ENCODE data around the gene MYL7. TPM values are rescaled to one million over a fixed set of nuclear protein-coding genes. Genes with fewer than 3 reads are reported as not detected.

The MYL7 gene
- total and polyA plus RNA-seq, 2 of the 13 experiments (the other 11 are each of a cell fraction or from before 2014, with no cell fraction given) = 1.8 TPM; not detected in 1

- TF ChIP-seq ZBTB40 (IDR thresholded peaks at IDR 0.05) (no peak), ZBTB40 (CRISPR knock-in tag; IDR thresholded peaks at IDR 0.05) (no peak), NFE2L1 (CRISPR knock-in tag; IDR thresholded peaks at IDR 0.05; ENCODE audit: borderline replicate concordance) (no peak), BHLHE40 (IDR thresholded peaks at IDR 0.05; ENCODE audit: low read length) (no peak), ZNF775 (CRISPR knock-in tag; IDR thresholded peaks at IDR 0.05; ENCODE audit: borderline replicate concordance) (no peak), ZNF121 (CRISPR knock-in tag; IDR thresholded peaks at IDR 0.05) (no peak), RBM39 (IDR thresholded peaks at IDR 0.05; ENCODE audit: low read depth, low read length, poor library complexity, severe bottlenecking) (no peak), JARID2 (CRISPR knock-in tag; IDR thresholded peaks at IDR 0.05; ENCODE audit: insufficient replicate concordance) (no peak), FLYWCH1 (CRISPR knock-in tag; IDR thresholded peaks at IDR 0.05) (no peak), TRIM24 (CRISPR knock-in tag; IDR thresholded peaks at IDR 0.05) (no peak), ZNF136 (CRISPR knock-in tag; IDR thresholded peaks at IDR 0.05; ENCODE audit: low read depth) (no peak), ERF (CRISPR knock-in tag; IDR thresholded peaks at IDR 0.05) (no peak), ZSCAN25 (CRISPR knock-in tag; IDR thresholded peaks at IDR 0.05) (no peak)
Observed at GRCh38 chr7:44184873-44185446, 43.8 kb upstream of the MYL7 start (continued).
